CD14-positive monocyte (primary cell): ENCODE data around the gene CALHM5. TPM values are rescaled to one million over a fixed set of nuclear protein-coding genes. Genes with fewer than 3 reads are reported as not detected.

Experiments used
- DNase-seq, 3 donors: peaks; one replicate each; pipeline ENCODE4 v3.0.0-alpha.2; 2011 to 2022
- H2AFZ ChIP-seq: 2 replicates; pipeline ENCODE4 v1.6.0; 2012; ENCODE audit warnings: mild to moderate bottlenecking, low read depth, low read length, inconsistent platforms; ENCODE audit not compliant: insufficient read depth, poor library complexity, severe bottlenecking
- H3K27ac ChIP-seq, 2 donors: 1 replicate in 1 of 2; 2 replicates in 1 of 2; pipeline ENCODE4 v1.5.1; 2012 to 2013; ENCODE audit warnings: low read length in 2 of 2, control low read depth in 1 of 2, inconsistent platforms in 1 of 2, low read depth in 1 of 2, mild to moderate bottlenecking in 1 of 2
- H3K27me3 ChIP-seq, 2 donors: one replicate each; pipeline versions ENCODE4 v1.6.0 to v1.6.1; 2011 to 2013; ENCODE audit warnings: low read length in 2 of 2; ENCODE audit not compliant: control insufficient read depth in 2 of 2, insufficient read depth in 2 of 2
- H3K36me3 ChIP-seq, 2 donors: replicated peaks in 1 of 2; 1 replicate in 1 of 2; 2 replicates in 1 of 2; pipeline versions ENCODE4 v1.5.1 to v1.6.1; 2012 to 2013; ENCODE audit warnings: low read length in 2 of 2, control low read depth in 1 of 2, inconsistent platforms in 1 of 2, mild to moderate bottlenecking in 1 of 2; ENCODE audit not compliant: insufficient read depth in 2 of 2, control insufficient read depth in 1 of 2
- H3K4me1 ChIP-seq, 2 donors: 1 replicate in 1 of 2; 2 replicates in 1 of 2; pipeline versions ENCODE4 v1.5.1 to v1.6.1; 2012 to 2013; ENCODE audit warnings: low read length in 2 of 2, control low read depth in 1 of 2, inconsistent platforms in 1 of 2, mild to moderate bottlenecking in 1 of 2, moderate library complexity in 1 of 2; ENCODE audit not compliant: insufficient read depth in 2 of 2, control insufficient read depth in 1 of 2
- H3K4me2 ChIP-seq: replicated peaks from 2 replicates; pipeline ENCODE3; 2012; ENCODE audit warnings: low read length, moderate library complexity, mild to moderate bottlenecking; ENCODE audit not compliant: poor library complexity, severe bottlenecking; ENCODE audit errors: extremely low read depth
- H3K4me3 ChIP-seq, 3 experiments: fragments of 200-600 bp in 1 of 3; sonication (generic) in 1 of 3; replicated peaks in 1 of 3; 1 replicate in 2 of 3; 2 replicates in 1 of 3; pipeline ENCODE4 v1.5.1; 2011 to 2013; ENCODE audit warnings: low read length in 3 of 3, mild to moderate bottlenecking in 3 of 3, control low read depth in 2 of 3, low read depth in 2 of 3, inconsistent platforms in 1 of 3, moderate library complexity in 1 of 3
- H3K79me2 ChIP-seq: 2 replicates; pipeline ENCODE4 v1.6.0; 2012; ENCODE audit warnings: mild to moderate bottlenecking, control low read depth, inconsistent platforms, low read length, moderate library complexity; ENCODE audit not compliant: insufficient read depth
- H3K9ac ChIP-seq: 2 replicates; pipeline ENCODE4 v1.6.0; 2017; ENCODE audit warnings: low read length, mild to moderate bottlenecking; ENCODE audit not compliant: insufficient read depth, poor library complexity, severe bottlenecking
- H3K9me3 ChIP-seq, 2 donors: replicated peaks in 1 of 2; 1 replicate in 1 of 2; 2 replicates in 1 of 2; pipeline versions ENCODE4 v1.5.1 to v1.6.1; 2012 to 2013; ENCODE audit warnings: low read length in 2 of 2, control low read depth in 1 of 2; ENCODE audit not compliant: control insufficient read depth in 1 of 2, insufficient read depth in 1 of 2
- H4K20me1 ChIP-seq: 2 replicates; pipeline ENCODE4 v1.6.0; 2012; ENCODE audit warnings: mild to moderate bottlenecking, low read length, control low read depth, moderate library complexity; ENCODE audit not compliant: insufficient read depth
- H3K27ac Mint-ChIP-seq, 7 donors: one replicate each; pipeline ENCODE4 v1.8.0; 2020; ENCODE audit warnings: mild to moderate bottlenecking in 7 of 7, mixed read lengths in 7 of 7, moderate library complexity in 6 of 7, inconsistent platforms in 2 of 7
- H3K27me3 Mint-ChIP-seq, 3 donors: one replicate each; pipeline ENCODE4 v1.8.0; 2021 to 2022; ENCODE audit warnings: low read depth in 3 of 3, mild to moderate bottlenecking in 3 of 3, mixed read lengths in 3 of 3, moderate library complexity in 3 of 3, inconsistent platforms in 1 of 3
- H3K36me3 Mint-ChIP-seq, 2 donors: one replicate each; pipeline ENCODE4 v1.8.0; 2020; ENCODE audit warnings: mixed read lengths in 2 of 2, inconsistent platforms in 1 of 2, mild to moderate bottlenecking in 1 of 2
- H3K4me1 Mint-ChIP-seq: one replicate; pipeline ENCODE4 v1.8.0; 2020; ENCODE audit warnings: mild to moderate bottlenecking, mixed read lengths
- H3K4me3 Mint-ChIP-seq, 2 donors: one replicate each; pipeline ENCODE4 v1.8.0; 2020; ENCODE audit warnings: mild to moderate bottlenecking in 2 of 2, mixed read lengths in 2 of 2, moderate library complexity in 1 of 2
- H3K9me3 Mint-ChIP-seq, 7 donors: one replicate each; pipeline ENCODE4 v1.8.0; 2020 to 2022; ENCODE audit warnings: mixed read lengths in 7 of 7, mild to moderate bottlenecking in 6 of 7, moderate library complexity in 6 of 7, inconsistent platforms in 2 of 7
- WGBS: methylation state at CpG from one replicate; pipeline ENCODE4 v1.1.5; 2013; ENCODE audit warnings: missing lambda C conversion rate; ENCODE audit not compliant: insufficient coverage; 5-methylcytosine and 5-hydroxymethylcytosine counted together
- intact Hi-C, 2 donors: fragments of 100-400 bp; cut with micrococcal nuclease; formaldehyde crosslinking; loops; one replicate each; pipeline versions ENCODE4 v1.15.0 to v1.15.1; 2023
- polyA plus RNA-seq, 3 donors: library from polyadenylated mRNA; depleted of rRNA in 1 of 3; unstranded in 2 of 3; stranded (reverse) in 1 of 3; fragments of 300-500 nt in 2 of 3; fragments of >200 nt in 1 of 3; fragmentation: Illumina TruSeq in 2 of 3; gene quantifications; 1 replicate in 2 of 3; 2 replicates in 1 of 3; pipeline ENCODE4 v1.2.3, GENCODE V29; 2012 to 2021
- TF ChIP-seq, protein P1 (sequence below): fragments of 200-600 bp; IDR thresholded peaks from one replicate; pipeline ENCODE4 v1.8.0; 2022; ENCODE audit warnings: antibody characterized with exemption, mild to moderate bottlenecking

The CALHM5 gene
- polyA plus RNA-seq, 3 donors: 0.01 TPM; not detected in 2

DNA sequence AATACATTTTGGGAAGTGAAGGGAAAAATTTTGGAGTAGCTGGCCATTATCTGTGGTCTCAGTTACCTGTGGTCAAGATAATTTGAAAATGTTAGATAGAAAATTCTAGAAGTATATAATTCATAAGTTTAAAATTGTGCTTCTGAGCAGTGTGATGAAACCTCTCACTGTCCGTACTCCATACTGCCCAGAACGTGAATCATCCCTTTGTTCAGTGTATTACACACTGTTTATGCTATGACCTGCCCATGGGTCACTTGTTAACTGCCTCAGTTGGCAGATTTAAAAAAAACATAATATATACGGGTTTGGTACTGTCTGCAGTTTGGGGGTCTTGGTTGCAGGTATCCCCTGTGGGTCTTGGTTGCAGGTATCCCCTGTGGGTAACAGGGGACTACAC lies 4.1 kb upstream of the CALHM5 start:
- Histone ChIP-seq H3K79me2 (no peaks in the 10 kb centered on the region), H3K27me3 (no peaks in the 10 kb centered on the region), H2AFZ (no peak overlapping the region), H3K4me3 (no peak overlapping the region), H3K4me1 (peaks cover 0 to 4% of the 10 kb centered on the region in 2 donors), H3K4me2 (no peak overlapping the region), H3K9ac (no peak overlapping the region), H3K36me3 (no peaks in the 10 kb centered on the region), H4K20me1 (no peaks in the 10 kb centered on the region), H3K9me3 (peaks cover 2 to 4% of the 10 kb centered on the region in 2 donors), H3K27ac (no peak overlapping the region)
- H3K4me1 Mint-ChIP-seq: peaks cover 11% of the 10 kb centered on the region
- TF ChIP-seq, protein P1, sequence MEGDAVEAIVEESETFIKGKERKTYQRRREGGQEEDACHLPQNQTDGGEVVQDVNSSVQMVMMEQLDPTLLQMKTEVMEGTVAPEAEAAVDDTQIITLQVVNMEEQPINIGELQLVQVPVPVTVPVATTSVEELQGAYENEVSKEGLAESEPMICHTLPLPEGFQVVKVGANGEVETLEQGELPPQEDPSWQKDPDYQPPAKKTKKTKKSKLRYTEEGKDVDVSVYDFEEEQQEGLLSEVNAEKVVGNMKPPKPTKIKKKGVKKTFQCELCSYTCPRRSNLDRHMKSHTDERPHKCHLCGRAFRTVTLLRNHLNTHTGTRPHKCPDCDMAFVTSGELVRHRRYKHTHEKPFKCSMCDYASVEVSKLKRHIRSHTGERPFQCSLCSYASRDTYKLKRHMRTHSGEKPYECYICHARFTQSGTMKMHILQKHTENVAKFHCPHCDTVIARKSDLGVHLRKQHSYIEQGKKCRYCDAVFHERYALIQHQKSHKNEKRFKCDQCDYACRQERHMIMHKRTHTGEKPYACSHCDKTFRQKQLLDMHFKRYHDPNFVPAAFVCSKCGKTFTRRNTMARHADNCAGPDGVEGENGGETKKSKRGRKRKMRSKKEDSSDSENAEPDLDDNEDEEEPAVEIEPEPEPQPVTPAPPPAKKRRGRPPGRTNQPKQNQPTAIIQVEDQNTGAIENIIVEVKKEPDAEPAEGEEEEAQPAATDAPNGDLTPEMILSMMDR: no peak
- H3K36me3 Mint-ChIP-seq: peaks cover 0 to 6% of the 10 kb centered on the region in 2 donors
- H3K27me3 Mint-ChIP-seq: peaks cover 1 to 4% (median 3%) of the 10 kb centered on the region in 3 donors
- DNase-seq: no peak
- H3K9me3 Mint-ChIP-seq: peaks cover 7 to 28% (median 15%) of the 10 kb centered on the region in 7 donors
- no peak overlapping the region for H3K27ac Mint-ChIP-seq
- WGBS: no CpG with 5 or more reads among the region's 3 CpGs
- intact Hi-C loops: no loop called here
- no peak overlapping the region for H3K4me3 Mint-ChIP-seq

DNA sequence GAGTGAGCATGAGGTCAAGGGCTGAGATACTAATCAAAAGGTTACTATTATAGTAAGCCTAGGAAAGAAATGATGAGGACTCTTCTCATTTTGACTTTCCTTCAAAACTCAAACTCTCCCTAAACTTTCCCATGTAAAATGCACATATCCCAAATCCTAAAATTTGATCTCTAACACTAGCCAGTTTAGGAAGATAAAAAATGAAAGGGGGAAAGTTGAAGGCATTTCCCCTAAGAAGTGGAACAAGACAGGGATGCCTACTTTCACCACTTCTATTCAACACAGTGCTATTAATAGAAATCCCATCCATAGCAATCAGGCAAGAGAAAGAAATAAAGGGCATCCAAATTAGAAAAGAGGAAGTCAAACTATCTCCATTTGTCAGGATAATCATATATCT lies 2.9 kb upstream of the CALHM5 start:
- Mint-ChIP-seq H3K27ac (no peak overlapping the region), H3K9me3 (peaks cover 6 to 18% (median 10%) of the 10 kb centered on the region in 7 donors), H3K27me3 (peaks cover 0 to 4% (median 2%) of the 10 kb centered on the region in 3 donors), H3K36me3 (no peaks in the 10 kb centered on the region), H3K4me3 (no peak overlapping the region), H3K4me1 (peaks cover 11% of the 10 kb centered on the region)
- Histone ChIP-seq H2AFZ (no peak overlapping the region), H3K9me3 (peaks cover 2 to 4% of the 10 kb centered on the region in 2 donors), H3K36me3 (no peaks in the 10 kb centered on the region), H3K4me1 (peaks cover 0 to 4% of the 10 kb centered on the region in 2 donors), H3K27me3 (no peaks in the 10 kb centered on the region), H3K9ac (no peak overlapping the region), H3K4me3 (no peak overlapping the region), H3K79me2 (no peaks in the 10 kb centered on the region), H4K20me1 (no peaks in the 10 kb centered on the region), H3K27ac (no peak overlapping the region), H3K4me2 (no peak overlapping the region)
- intact Hi-C loops: no loop called here
- no peak for DNase-seq
- TF ChIP-seq, protein P1: no peak
